HPDE6-E6E7 (cell line): ENCODE results near the gene EP400.

Source experiments
- DNase-seq: peaks from one replicate; pipeline ENCODE4 v3.0.0; 2011; ENCODE audit warnings: missing footprints; ENCODE audit errors: extremely low spot score

EP400 gene

DNA sequence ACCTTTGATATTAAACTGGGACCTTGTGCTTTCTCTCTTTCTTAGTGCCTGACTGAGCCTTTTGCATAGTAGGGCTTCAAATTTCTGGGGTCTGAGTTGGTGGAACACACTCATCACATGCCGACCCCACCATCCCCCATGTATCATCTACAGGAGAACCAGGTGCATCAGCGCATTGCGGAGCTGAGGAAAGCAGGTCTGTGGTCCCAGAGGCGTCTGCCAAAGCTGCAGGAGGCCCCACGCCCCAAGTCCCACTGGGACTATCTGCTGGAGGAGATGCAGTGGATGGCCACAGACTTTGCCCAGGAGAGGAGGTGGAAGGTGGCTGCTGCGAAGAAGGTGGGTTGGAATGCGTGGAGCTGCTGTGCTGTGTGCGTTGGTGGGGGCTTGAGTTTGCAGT, 37.8 kb downstream of the EP400 start:
- DNase-seq = no peak

DNA sequence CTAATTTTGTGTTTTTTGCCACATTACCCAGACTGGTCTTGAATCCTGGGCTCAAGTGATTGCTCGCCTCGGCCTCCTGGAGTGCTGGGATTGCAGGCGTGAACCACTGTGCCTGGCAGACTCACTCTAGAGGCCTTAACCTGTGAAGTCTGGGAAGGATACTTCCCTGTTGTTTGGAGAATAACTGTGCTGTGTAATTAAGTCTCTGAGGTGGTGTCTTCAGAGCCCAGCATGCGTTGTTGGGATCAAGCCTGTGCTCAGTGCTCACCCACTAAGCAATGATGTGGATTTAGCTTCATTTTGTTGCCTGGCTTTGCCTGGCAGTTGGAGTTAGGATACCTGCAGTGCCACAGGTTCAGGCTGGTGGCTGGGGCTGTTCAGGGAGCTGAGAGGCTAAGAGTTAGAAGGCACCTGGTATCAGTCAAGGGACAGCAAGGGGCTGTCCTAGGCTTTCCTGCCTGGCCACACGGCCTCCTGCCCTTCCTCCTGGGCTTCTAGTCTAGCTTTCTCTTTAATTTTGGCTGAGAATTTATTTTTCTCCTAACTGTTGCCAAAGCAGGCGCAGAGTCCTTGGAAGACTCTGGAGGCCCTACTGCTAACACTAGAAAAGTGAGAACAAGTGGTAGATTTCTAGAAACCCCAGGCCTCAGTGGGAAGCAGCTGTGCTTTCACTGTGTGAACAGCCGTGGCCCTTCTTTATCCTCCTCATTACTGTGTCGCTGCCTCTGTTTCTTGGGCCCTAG, 38.5 kb downstream of the EP400 start:
- no peak for DNase-seq

DNA sequence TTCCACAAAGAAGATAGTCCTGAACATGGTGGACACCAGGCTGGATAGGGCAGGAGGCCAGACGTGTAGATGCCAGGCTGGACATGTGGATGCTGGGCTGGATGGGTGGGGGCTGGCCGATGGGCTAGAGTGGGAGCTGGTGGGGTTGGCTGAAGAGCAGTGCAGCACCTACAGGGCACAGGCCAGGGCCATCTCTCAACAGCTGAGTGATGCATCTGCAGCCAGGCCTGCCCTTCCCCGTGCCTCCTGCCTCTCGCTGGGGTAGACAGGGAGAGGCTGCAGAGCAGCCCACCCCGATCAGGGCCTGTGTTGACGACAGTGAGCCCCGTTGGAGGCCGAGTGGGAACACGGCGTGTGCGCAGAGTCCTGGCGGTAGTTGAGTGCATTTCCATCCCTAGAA, 39.3 kb downstream of the EP400 start:
- DNase-seq = no peak

DNA sequence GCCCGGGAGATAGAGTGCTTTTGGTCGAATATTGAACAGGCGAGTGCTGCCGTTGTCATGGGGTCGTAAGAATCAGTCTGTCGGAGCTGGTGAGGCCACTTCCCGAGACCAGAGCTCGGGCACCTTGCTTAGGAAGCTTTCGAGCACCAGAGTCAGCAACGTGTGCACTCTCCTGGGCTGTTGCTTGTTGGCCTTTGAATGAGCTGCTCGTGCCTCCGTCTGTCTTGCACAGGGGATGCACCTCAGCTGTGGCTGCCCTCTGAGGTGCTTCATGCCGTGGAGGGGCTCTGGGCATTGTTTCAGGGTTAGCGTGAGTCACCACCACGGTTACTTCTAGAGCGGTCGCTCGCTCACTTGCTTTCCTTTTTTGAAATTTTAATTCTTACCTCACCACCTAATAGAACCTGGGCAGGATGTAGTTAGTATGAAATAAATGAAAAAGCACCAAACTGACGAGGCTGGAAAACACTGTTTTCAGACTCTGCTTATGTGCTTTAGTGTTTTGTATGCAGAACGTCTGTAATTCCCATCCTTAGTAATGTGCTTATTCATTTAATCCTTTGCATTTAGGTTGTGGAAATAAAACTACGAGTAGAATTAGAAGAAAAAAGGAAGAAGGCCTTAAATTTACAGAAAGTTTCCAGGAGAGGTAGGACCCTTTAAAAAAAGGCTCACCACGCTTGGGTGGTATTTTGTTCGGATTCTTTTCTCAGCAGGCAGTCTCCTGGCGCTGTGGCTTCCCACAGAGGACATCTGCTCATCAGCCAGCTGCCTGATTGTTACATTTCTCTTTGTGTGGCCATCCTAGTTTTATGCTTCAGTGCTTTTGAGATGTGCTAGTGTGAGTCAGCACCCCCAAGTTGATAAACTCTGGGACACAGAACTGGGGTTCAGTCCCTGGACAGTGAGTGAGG, 40.6 kb downstream of the EP400 start:
- DNase-seq = no peak

DNA sequence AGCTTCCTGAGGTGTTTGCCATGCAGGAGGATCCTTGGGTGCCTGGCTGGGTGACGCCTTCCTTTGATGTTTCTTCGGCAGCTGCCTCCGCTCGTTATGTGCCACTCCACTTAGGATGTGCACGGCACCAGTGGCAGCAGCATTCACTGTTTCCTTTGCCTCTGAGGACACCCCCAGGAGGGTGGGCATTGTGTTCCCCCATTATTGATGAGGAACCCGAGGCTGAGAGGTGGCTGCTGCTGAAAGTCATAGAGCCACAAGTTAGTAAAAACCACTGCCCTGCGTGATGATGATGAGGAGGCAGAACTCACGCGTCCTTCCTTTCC, 41.2 kb downstream of the EP400 start:
- no peak for DNase-seq

DNA sequence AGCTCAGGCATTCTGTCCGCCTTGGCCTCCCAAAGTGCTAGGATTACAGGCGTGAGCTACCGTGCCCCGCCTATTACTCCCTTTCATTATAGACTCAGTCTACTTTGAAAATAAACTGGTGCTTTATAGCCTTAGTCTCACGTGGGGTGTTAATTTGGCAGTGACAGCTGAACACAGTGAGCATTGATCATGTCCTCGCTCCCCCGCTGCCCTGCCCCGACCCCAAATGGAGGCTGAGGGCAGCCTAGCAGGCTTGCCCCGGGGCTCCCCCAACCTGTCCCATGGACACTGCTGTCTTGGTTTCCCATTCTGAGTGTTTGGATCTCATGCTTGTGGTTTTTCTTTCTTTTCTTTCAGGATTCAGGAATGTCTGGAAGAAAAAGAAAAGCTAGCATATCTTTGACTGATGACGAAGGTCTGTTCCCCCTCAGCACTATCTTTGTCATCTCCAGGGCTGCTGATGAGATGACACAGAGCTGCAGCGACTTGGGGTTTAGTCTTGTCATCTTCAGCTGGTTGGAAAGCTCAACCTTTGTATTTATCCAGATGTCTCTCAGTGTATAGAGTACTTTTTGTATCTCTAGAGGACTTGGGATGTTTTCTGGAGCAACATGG, 42.2 kb downstream of the EP400 start:
- DNase-seq = no peak

DNA sequence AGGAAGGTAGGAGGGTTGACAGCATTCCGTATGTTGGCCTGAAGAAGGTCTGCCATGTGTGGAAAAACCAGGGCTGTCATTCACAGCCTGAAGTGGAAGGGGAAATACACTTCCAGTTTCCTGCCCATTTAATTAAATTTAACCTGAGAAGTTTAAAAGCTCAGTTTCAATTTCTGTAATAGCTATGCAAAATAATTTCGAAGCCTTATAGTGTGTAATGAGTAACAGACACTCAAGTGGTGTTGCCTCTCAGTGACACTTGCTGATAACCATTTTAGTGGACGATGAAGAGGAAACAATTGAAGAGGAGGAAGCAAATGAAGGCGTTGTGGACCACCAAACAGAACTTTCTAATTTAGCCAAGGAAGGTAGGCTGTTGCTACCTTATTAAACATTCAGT, 44.8 kb downstream of the EP400 start:
- DNase-seq = no peak

DNA sequence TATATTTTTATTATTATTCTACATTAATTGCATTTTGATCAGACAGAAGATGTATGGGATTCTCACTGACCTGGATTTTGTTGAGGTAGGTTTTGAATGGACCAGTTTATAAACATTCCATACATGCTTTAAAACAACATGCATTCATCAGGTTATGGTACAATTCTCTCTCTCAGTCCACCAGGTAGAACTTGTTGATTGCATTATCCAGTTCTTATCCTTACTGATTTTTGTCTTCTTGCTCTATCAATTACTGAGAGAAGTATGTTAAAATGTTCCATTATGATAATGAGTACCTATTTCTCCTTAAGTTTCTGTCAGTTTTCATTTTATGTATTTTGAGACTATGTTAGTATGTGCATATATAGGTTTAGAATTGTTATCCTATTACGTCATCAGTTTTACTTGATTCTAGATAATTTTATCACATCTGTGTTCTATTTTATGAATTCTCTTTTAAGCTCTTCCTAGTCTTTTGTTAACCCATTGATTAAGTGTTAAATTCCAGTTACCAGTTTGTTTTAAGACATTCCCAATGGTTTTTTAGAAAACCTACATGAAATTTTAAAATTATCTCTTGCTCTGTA, 50.6 kb downstream of the EP400 start:
- DNase-seq = no peak

DNA sequence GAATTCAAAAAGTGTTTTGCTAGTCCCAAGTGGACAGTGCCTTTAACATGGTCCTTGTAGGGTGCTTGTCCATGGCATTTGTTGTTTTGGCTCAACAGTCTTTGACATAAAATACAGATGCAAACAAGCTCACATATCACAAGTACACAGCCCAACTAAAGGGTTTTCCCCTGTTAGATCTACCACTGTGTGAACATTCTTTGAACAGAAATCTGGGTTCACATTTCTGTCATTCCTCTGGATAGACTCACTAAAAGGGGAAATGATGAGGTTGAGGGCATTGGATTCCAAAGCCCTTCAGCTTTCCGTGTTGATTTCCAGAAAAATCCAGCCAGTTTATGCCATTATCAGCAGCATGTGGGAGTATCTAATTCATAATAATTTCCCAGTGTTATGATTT, 54.1 kb downstream of the EP400 start:
- no peak for DNase-seq

DNA sequence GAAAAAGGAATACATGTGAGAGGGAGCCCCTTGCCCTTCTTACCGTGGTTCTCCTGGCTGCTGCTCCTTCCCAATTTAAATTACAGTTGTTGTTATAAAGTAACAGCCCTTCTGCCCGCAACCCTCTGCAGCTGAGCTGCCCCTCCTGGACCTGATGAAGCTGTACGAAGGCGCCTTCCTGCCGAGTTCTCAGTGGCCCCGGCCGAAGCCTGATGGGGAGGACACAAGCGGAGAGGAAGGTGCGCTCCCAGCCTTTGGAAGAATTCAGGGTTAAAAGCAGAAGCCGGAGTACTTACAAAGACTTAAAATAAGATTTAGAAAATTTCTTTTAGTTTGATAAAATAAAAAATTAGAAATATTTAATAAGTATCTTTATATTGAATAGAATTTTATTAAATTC, 55.2 kb downstream of the EP400 start:
- no peak for DNase-seq

DNA sequence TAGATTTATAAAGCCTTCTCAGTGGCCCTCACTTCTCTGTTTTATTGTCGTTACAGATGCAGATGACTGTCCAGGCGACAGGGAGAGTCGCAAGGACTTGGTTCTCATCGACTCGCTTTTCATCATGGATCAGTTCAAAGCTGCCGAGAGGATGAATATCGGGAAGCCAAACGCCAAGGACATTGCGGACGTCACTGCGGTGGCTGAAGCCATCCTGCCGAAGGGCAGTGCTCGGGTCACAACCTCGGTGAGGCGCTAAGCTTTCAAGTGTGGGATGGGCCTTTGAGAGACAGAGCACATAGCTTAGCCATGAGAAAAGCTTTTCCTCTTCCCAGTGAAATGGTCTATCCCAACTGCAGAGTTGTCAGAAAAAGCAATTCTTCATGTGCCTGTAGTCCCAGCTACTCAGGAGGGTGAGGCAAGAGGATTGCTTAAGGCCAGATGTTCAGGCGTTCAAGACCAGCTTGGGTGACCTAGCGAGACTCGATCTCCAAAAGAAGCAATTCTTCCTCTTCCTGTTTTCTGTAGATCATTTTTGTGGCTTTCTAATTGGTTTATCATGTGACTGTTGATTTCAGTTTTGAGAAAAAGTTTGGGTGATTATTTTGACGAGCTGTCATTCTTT, 56.4 kb downstream of the EP400 start:
- no peak for DNase-seq

DNA sequence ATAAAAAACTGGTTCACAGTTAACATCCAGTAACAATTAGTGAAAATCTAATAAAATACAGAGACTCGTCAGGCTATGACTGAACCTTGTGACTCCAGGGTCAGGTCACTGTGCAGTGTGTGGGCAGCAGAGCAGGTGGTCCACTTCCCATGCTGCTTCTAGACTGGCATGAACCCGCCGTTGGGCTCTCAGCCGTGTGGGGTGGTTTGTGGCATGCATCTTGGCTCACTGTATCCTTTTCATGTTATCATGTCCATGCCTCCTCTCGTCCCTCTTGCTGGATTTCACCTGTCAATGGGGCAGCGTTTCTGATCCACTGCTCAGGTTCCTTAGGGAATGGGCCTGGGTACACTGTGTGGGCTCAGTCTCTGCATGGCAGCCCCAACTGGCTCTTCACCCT, 57.3 kb downstream of the EP400 start:
- DNase-seq = no peak

DNA sequence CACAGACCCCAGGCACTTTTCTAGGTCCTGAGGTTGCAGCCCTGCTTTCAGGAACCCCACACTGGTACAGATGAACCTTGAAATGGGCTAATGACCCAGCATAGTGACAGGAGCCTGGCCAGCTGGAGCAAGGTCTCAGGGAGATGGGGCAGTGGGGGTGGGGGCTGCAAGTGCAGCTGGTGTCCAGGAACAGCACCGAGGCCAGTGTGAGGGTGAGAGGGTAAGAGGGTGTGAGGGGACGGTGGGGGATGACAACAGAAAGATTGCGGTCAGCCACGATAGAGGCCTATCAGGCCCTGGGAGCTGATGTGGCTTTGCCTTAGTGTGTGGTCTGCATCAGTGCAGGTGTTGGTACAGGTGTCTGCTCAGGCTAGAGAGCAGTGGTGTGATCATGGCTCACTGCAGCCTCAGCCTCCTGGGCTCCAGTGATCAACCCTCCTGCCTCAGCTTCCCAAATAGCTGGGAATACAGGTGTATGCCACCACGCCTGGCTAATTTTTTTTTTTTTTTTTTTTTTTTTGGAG, 59.7 kb downstream of the EP400 start:
- no peak for DNase-seq

DNA sequence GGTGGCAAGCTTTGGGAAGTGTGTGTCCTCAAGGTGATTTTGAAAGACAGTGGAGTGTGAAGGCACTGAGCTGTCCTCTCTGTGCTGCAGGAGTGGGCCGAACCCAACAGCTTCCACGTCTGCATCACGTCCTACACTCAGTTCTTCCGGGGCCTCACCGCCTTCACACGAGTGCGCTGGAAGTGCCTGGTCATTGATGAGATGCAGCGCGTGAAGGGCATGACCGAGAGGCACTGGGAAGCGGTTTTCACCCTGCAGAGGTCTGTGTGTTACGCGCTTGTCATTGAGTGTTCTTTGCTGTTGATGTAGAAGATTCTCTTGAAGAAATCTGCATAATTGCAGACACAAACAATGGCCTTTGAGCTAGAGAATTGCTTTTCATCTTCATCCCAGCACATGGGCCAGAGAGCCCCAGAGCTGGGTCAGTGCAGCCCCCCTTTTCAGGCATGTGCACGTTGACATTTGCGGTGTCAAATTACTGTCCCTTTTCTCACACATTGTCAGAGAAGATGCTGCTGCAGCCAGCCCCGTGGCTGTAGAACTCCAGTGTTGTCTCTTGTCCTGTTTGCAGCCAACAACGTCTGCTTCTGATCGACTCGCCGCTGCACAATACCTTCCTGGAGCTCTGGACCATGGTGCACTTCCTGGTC, 63.3 kb downstream of the EP400 start:
- no peak for DNase-seq

DNA sequence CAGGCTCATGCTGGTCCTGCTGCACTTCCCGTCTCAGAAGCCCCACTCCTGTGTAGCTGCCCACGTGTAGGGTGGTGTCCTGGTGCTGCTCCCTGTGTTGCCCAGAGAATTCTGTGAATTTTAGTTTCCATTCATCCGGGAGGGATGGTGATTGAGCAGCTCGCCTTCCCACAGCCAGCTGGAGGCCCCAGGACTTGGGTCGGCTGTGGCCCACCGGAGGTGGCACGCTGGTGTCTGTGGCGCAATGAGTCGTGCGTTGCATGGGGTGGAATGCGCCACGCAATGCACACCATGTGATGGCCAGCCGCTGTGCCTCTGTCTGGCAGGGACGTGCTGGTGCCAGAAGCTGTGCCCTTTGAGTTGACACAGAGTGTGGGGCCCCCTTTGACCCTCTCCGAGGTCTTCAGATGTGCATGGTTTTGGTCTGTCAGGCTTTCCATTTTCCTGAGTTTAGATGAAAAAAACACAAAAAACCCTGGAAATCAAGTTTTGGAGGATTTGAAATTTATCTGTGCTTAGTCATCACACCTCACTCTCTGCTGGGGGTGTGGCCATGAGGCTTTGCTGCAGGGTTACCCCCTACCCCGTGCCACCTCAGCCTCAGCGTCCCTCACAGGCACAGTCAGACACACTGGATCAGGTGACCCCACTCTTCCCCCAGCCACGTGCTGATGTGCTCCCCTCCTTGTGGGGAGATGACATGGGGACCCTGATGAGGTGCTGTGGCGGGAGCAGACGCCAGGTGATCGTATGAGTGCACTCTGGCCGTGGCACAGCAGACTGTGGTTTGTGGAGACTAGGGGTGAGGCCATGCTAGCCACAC, 64.6 kb downstream of the EP400 start:
- DNase-seq = no peak

DNA sequence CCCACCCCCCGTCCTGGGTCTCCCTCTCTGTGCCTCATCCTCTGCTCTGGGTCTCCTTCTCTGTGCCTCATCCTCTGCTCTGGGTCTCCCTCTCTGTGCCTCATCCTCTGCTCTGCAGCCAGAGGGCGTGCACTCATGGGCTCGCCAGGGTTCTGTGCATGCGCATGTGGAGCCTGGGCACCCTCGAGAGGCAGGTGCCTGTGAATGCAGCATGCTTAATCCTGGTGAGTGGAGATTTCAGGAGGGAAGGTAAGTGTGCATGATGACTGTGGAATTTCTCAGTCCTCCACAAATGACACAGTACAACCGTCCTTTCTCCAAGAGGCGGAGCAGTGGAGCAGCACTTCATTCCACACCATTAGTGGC, 65.2 kb downstream of the EP400 start:
- no peak for DNase-seq

DNA sequence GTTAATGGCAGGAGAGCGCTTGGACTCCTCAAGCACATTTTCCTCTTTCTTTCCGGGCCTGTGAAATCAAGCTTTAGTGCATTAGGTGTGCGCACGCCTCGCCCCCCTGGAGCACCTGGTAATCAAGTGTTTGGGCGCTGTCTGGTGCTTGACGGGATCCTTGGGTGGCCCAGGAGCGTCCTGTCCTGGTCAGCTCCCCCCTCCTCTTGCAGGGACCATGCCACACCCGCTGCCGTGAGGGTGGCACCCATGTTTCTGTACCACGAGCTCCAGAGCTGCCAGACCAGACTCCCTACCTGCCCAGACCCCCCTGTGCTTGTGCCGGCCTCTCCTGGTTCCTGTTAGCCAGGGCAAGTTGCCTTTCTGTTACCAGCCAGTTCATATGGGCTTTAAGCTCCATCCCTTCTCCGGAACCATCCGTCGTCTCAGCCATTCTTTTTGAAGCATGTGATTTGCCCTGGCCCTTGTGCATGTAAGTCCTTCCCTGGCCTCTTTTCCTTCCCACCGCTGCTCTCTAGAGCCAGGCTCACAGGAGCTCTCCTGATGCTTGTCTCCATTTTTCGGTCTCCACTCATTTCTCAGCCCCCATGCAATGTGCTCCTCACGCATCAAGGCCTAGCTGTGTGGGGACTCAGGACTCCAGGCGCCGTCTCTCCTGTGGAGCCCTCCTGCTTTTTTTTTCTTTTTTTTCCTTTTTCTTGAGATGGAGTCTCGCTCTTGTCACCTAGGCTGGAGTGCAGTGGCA, 66.1 kb downstream of the EP400 start:
- DNase-seq = no peak

DNA sequence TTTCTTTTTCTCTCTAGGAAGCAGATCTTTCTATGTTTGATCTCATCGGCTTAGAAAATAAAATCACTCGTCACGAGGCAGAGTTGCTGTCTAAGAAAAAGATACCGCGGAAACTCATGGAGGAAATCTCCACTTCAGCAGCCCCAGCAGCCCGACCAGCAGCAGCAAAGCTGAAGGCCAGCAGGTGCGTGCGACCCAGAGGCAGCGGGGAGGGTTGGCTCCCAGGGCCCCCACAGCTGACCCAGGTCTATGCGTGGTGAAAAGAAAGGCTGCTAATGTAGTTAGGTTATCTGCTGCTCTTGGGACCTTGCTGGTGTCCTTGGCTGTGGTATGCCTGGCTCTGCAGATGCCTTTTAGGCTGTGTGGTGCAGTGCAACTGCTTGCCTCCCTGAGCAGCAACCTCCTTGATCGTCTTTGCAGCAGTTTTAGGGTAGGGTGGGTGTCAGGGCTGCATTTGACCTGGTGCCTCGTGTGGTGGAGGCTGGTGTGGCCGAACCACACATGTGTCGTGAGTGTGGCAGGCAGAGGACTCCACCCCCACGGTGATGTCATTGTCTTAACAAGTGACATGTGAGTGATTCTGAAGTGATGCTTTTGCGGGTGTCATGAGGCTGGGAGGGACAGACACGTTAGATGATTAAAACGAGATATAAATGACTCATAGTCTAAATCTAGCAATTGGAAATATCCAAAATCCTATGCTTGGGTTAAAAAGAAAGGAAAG, 68.6 kb downstream of the EP400 start:
- no peak for DNase-seq

DNA sequence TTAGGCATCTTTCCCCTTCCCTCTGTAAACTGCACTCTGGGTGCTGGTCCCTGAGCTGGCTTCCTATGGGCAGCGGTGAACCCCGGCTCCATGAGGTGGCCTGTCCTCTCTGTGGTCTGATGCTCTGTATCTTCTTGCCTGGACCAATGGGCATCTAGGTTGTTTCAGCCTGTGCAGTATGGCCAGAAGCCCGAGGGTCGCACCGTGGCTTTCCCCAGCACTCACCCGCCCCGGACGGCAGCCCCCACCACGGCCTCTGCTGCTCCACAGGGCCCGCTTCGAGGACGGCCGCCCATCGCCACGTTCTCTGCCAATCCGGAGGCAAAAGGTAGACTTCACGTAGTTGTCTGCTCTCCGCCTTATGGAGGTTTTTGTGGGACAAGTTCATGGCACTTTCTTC, 70.1 kb downstream of the EP400 start:
- no peak for DNase-seq
